ENCODE results near the gene RPTOR.

GRCh38 chr17:80864751-80865150, 320.1 kb downstream of the RPTOR start:
- TF ChIP-seq EZH2 (IDR thresholded peaks at IDR 0.05; ENCODE audit: low read length) (no peak), CTCF (optimal IDR thresholded peaks at IDR 0.05 in 1 of 3, IDR thresholded peaks at IDR 0.05 in 1 of 3, conservative IDR thresholded peaks at IDR 0.05 in 1 of 3; ENCODE audit: extremely low read depth in 1 of 3, insufficient read depth in 2 of 3, low read length in 3 of 3) (no peak)

All from keratinocyte (primary cell).